H1 (cell line): ENCODE measurements around the gene SRRT. TPM values are rescaled to one million over a fixed set of nuclear protein-coding genes. Genes with fewer than 3 reads are reported as not detected.

Experiments used
- CTCF ChIA-PET: fragments of 300-600 bp; sonication (Branson Sonifier 250); formaldehyde crosslinking; loops from one replicate; lab custom pipeline; 2021; ENCODE audit not compliant: partially characterized antibody; lab: Charles Lee
- POLR2A ChIA-PET: fragments of 300-600 bp; sonication (Branson Sonifier 250); formaldehyde crosslinking; loops from one replicate; lab custom pipeline; 2021; ENCODE audit warnings: inconsistent platforms; ENCODE audit not compliant: partially characterized antibody; lab: Charles Lee
- DNase-seq, 2 experiments: peaks; one replicate each; pipeline versions ENCODE4 v3.0.0 to v3.0.0-alpha.2; 2010 to 2022; ENCODE audit warnings: low spot score in 2 of 2, low read depth in 1 of 2, mixed read lengths in 1 of 2
- FAIRE-seq: peaks from 2 replicates; lab custom pipeline; 2011; peaks lifted over from hg19 to GRCh38; lab: Jason Lieb, UNC
- H2AFZ ChIP-seq: 2 replicates; pipeline ENCODE4 v1.8.1; 2012; ENCODE audit warnings: low read length, inconsistent platforms
- H2AK5ac ChIP-seq: 2 replicates; pipeline ENCODE4 v1.6.1; 2013; ENCODE audit warnings: low read depth, low read length
- H2BK120ac ChIP-seq: replicated peaks from 2 replicates; pipeline ENCODE3; 2013; ENCODE audit warnings: low read depth, low read length, inconsistent platforms
- H2BK12ac ChIP-seq: 2 replicates; pipeline ENCODE4 v1.6.1; 2013; ENCODE audit warnings: low read depth, low read length
- H2BK15ac ChIP-seq: 2 replicates; pipeline ENCODE4 v1.6.1; 2013; ENCODE audit warnings: low read length
- H2BK20ac ChIP-seq: 2 replicates; pipeline ENCODE4 v1.6.1; 2013; ENCODE audit warnings: low read length
- H2BK5ac ChIP-seq: 2 replicates; pipeline ENCODE4 v1.6.1; 2013; ENCODE audit warnings: low read depth, low read length
- H3K14ac ChIP-seq: 2 replicates; pipeline ENCODE4 v1.6.1; 2013; ENCODE audit warnings: inconsistent platforms; ENCODE audit not compliant: insufficient read length
- H3K18ac ChIP-seq: 2 replicates; pipeline ENCODE4 v1.6.1; 2013; ENCODE audit warnings: low read length; ENCODE audit errors: extremely low read depth
- H3K23ac ChIP-seq: 2 replicates; pipeline ENCODE4 v1.6.1; 2013; ENCODE audit warnings: inconsistent platforms; ENCODE audit not compliant: insufficient read length
- H3K23me2 ChIP-seq: 2 replicates; pipeline ENCODE4 v1.6.1; 2013; ENCODE audit warnings: low read depth, low read length
- H3K27ac ChIP-seq: 2 replicates; pipeline ENCODE4 v1.6.1; 2011; ENCODE audit warnings: low read depth, low read length, inconsistent platforms
- H3K27me3 ChIP-seq, 4 experiments: replicated peaks in 1 of 4; 1 replicate in 1 of 4; 2 replicates in 3 of 4; pipeline versions ENCODE4 v1.6.1 to v1.8.1; 2011 to 2013; ENCODE audit warnings: low read length in 3 of 4, mild to moderate bottlenecking in 3 of 4, inconsistent platforms in 2 of 4, mixed read lengths in 2 of 4, moderate library complexity in 1 of 4; ENCODE audit not compliant: control insufficient read depth in 3 of 4, insufficient read depth in 3 of 4; ENCODE audit errors: extremely low read depth in 1 of 4
- H3K36me3 ChIP-seq, 4 experiments: 2 replicates each; pipeline versions ENCODE4 v1.6.1 to v1.8.1; 2011 to 2013; ENCODE audit warnings: mild to moderate bottlenecking in 4 of 4, low read length in 3 of 4, moderate library complexity in 2 of 4, control low read depth in 1 of 4, inconsistent platforms in 1 of 4; ENCODE audit not compliant: insufficient read depth in 4 of 4, control insufficient read depth in 2 of 4
- H3K4ac ChIP-seq: replicated peaks from 2 replicates; pipeline ENCODE3; 2013; ENCODE audit warnings: low read length, low read depth, mixed read lengths, inconsistent platforms; ENCODE audit not compliant: insufficient read length
- H3K4me1 ChIP-seq, 4 experiments: replicated peaks in 1 of 4; 1 replicate in 1 of 4; 2 replicates in 3 of 4; pipeline versions ENCODE4 v1.6.1 to v1.8.1; 2011 to 2013; ENCODE audit warnings: low read length in 3 of 4, inconsistent platforms in 2 of 4, mixed read lengths in 1 of 4; ENCODE audit not compliant: insufficient read depth in 4 of 4, control insufficient read depth in 3 of 4
- H3K4me2 ChIP-seq, 2 experiments: 2 replicates each; pipeline versions ENCODE4 v1.6.1 to v1.8.1; 2011 to 2013; ENCODE audit warnings: low read depth in 2 of 2, low read length in 2 of 2, control low read depth in 1 of 2, inconsistent platforms in 1 of 2, mild to moderate bottlenecking in 1 of 2; ENCODE audit not compliant: insufficient read depth in 1 of 2
- H3K4me3 ChIP-seq, 4 experiments: fragments of 200-600, 300-600 bp in 1 of 4; sonication (generic), shearing (Covaris generic), sonication (Bioruptor Twin) in 1 of 4; 2 replicates each; pipeline versions ENCODE4 v1.5.1 to v1.8.1; 2011 to 2016; ENCODE audit warnings: low read length in 4 of 4, low read depth in 3 of 4, control low read depth in 2 of 4, inconsistent platforms in 2 of 4, mild to moderate bottlenecking in 2 of 4, mixed read lengths in 1 of 4, moderate library complexity in 1 of 4; ENCODE audit not compliant: insufficient read depth in 2 of 4; ENCODE audit errors: extremely low read depth in 1 of 4
- H3K56ac ChIP-seq: replicated peaks from 2 replicates; pipeline ENCODE3; 2013; ENCODE audit warnings: low read depth, mild to moderate bottlenecking, mixed read lengths, low read length, inconsistent platforms; ENCODE audit not compliant: insufficient read length
- H3K79me1 ChIP-seq: 2 replicates; pipeline ENCODE4 v1.6.1; 2013; ENCODE audit warnings: low read depth, low read length, control low read depth
- H3K79me2 ChIP-seq, 2 experiments: 2 replicates each; pipeline versions ENCODE4 v1.6.1 to v1.8.1; 2012 to 2013; ENCODE audit warnings: low read length in 2 of 2, mild to moderate bottlenecking in 2 of 2, inconsistent platforms in 1 of 2; ENCODE audit not compliant: insufficient read depth in 2 of 2, control insufficient read depth in 1 of 2
- H3K9ac ChIP-seq, 4 experiments: replicated peaks in 1 of 4; 1 replicate in 1 of 4; 2 replicates in 3 of 4; pipeline versions ENCODE4 v1.6.1 to v1.8.1; 2011 to 2013; ENCODE audit warnings: low read depth in 3 of 4, low read length in 3 of 4, control low read depth in 2 of 4, mild to moderate bottlenecking in 2 of 4, moderate library complexity in 2 of 4, inconsistent platforms in 1 of 4; ENCODE audit errors: extremely low read depth in 1 of 4
- H3K9me3 ChIP-seq, 2 experiments: 2 replicates each; pipeline versions ENCODE4 v1.6.1 to v1.8.1; 2012 to 2013; ENCODE audit warnings: mild to moderate bottlenecking in 2 of 2, moderate library complexity in 2 of 2, control low read depth in 1 of 2, inconsistent platforms in 1 of 2, low read depth in 1 of 2, low read length in 1 of 2, mixed read lengths in 1 of 2; ENCODE audit not compliant: insufficient read depth in 2 of 2
- H4K20me1 ChIP-seq, 2 experiments: replicated peaks in 1 of 2; 2 replicates each; pipeline versions ENCODE3 to v1.8.1; 2011 to 2013; ENCODE audit warnings: inconsistent platforms in 2 of 2, low read length in 2 of 2, mild to moderate bottlenecking in 1 of 2; ENCODE audit not compliant: insufficient read depth in 2 of 2, control insufficient read depth in 1 of 2
- H4K5ac ChIP-seq: 2 replicates; pipeline ENCODE4 v1.6.1; 2013; ENCODE audit warnings: low read length, low read depth, mixed read lengths, inconsistent platforms; ENCODE audit not compliant: insufficient read length
- H4K8ac ChIP-seq: 2 replicates; pipeline ENCODE4 v1.8.0; 2013; ENCODE audit warnings: mild to moderate bottlenecking, moderate library complexity, low read length, inconsistent platforms; ENCODE audit not compliant: insufficient read depth; ENCODE audit errors: extremely low read depth
- H4K91ac ChIP-seq: replicated peaks from 2 replicates; pipeline ENCODE3; 2013; ENCODE audit warnings: low read length, mixed read lengths, inconsistent platforms; ENCODE audit not compliant: insufficient read length
- BACH1 ChIP-seq: IDR thresholded peaks from 2 replicates; pipeline ENCODE4 v1.6.1; 2012; ENCODE audit warnings: low read length, improper control_type of control experiment
- BRCA1 ChIP-seq: IDR thresholded peaks from 2 replicates; pipeline ENCODE4 v1.6.1; 2012; ENCODE audit warnings: low read depth, low read length, improper control_type of control experiment
- CTCF ChIP-seq, 3 experiments: IDR thresholded peaks; 1 replicate in 2 of 3; 2 replicates in 1 of 3; pipeline versions ENCODE4 v1.5.1 to v1.6.1; 2011; ENCODE audit warnings: low read length in 3 of 3, mild to moderate bottlenecking in 3 of 3, inconsistent platforms in 2 of 3, low read depth in 1 of 3, moderate library complexity in 1 of 3; ENCODE audit not compliant: insufficient read depth in 1 of 3; ENCODE audit errors: control extremely low read depth in 1 of 3
- FOSL1 ChIP-seq: IDR thresholded peaks from 2 replicates; pipeline ENCODE4 v1.6.1; 2011; ENCODE audit warnings: mild to moderate bottlenecking, low read depth, low read length, moderate library complexity; ENCODE audit not compliant: insufficient read depth
- JUN ChIP-seq: IDR thresholded peaks from 2 replicates; pipeline ENCODE4 v1.6.1; 2011; ENCODE audit warnings: low read depth, mild to moderate bottlenecking, improper control_type of control experiment, low read length
- RAD21 ChIP-seq, 2 experiments: IDR thresholded peaks in 1 of 2; conservative IDR thresholded peaks in 1 of 2; 2 replicates each; pipeline ENCODE4 v1.6.1; 2011; ENCODE audit warnings: low read depth in 2 of 2, low read length in 2 of 2, improper control_type of control experiment in 1 of 2, inconsistent platforms in 1 of 2, mild to moderate bottlenecking in 1 of 2, moderate library complexity in 1 of 2
- SAP30 ChIP-seq: fragments of 300-600 bp; sonication (generic); IDR thresholded peaks from 2 replicates; pipeline ENCODE4 v1.7.1; 2012; ENCODE audit warnings: low read length, moderate library complexity, mild to moderate bottlenecking, inconsistent platforms; ENCODE audit not compliant: insufficient read depth, insufficient replicate concordance
- SIRT6 ChIP-seq: IDR thresholded peaks from one replicate; pipeline ENCODE4 v1.7.1; 2012; ENCODE audit warnings: low read length, inconsistent platforms
- WGBS, 2 experiments: shearing (Covaris generic) in 1 of 2; methylation state at CpG; one replicate each; pipeline versions ENCODE4 v1.1.6 to v1.1.7; 2013 to 2015; ENCODE audit warnings: low lambda C conversion rate in 2 of 2, mixed read lengths in 2 of 2, inconsistent platforms in 1 of 2, low coverage in 1 of 2, missing lambda C conversion rate in 1 of 2; ENCODE audit not compliant: insufficient replicate concordance in 2 of 2, insufficient coverage in 1 of 2, insufficient read length in 1 of 2; ENCODE audit errors: extremely low coverage in 1 of 2, missing lambda C conversion rate in 1 of 2; 5-methylcytosine and 5-hydroxymethylcytosine counted together
- polyA plus RNA-seq, 7 experiments: library from polyadenylated mRNA; depleted of rRNA in 3 of 7; stranded (reverse) in 5 of 7; unstranded in 2 of 7; fragments of >200 nt in 5 of 7; fragments of 200-250 nt in 2 of 7; gene quantifications; 1 replicate in 5 of 7; 2 replicates in 1 of 7; 4 replicates in 1 of 7; pipeline versions ENCODE4 v1.2.1 to v1.2.3, GENCODE V29; 2011 to 2013; ENCODE audit warnings: missing spikeins in 2 of 7, mixed read lengths in 2 of 7
- total RNA-seq: library from RNA; stranded (reverse); fragmentation: NEBNext Ultra II Directional; extraction: Animal tissue kit (Norgen Biotek cat#: 25700); gene quantifications from 2 replicates; pipeline ENCODE4 v1.2.1, GENCODE V29; 2021

Gene SRRT
- total and polyA plus RNA-seq, 2 of the 8 experiments (the other 6 are each of a cell fraction or from before 2014, with no cell fraction given) = 66.7 to 237 TPM

GRCh38 chr7:100825751-100826513 is 49.0 kb upstream of the SRRT start:
- no peaks in the 10 kb centered on the region for H3K9me3 ChIP-seq
- no peak overlapping the region for H2BK20ac ChIP-seq
- H3K4me1 ChIP-seq = peaks cover 0 to 13% (median 10%) of the 10 kb centered on the region in 4 experiments; a peak in 6 of 7 replicates
- H4K20me1 ChIP-seq = peaks cover 14 to 25% of the 10 kb centered on the region in 2 experiments
- no peak overlapping the region for H3K27ac ChIP-seq
- peaks cover 15% of the 10 kb centered on the region for H3K23me2 ChIP-seq
- ChIA-PET POLR2A (interaction anchor here (0.6 to 6.5 kb wide), 11 partner anchors 10 to 357 kb away, joined by 3 to 76 read pairs (median 5); partner anchors contain the start of genes POP7, SLC12A9 and SRRT), CTCF (interaction anchor here (0.6 to 5.2 kb wide), 13 partner anchors 10 to 581 kb away, joined by 3 to 48 read pairs (median 3); partner anchors contain the start of genes POP7 and SLC12A9)
- H3K79me2 ChIP-seq = peaks cover 7 to 38% of the 10 kb centered on the region in 2 experiments
- no peak overlapping the region for H4K5ac ChIP-seq
- peaks cover 15 to 28% (median 26%) of the 10 kb centered on the region in 4 experiments; a peak in 7 of 8 replicates for H3K36me3 ChIP-seq
- H3K4me2 ChIP-seq = peak overlapping the region; percentile 90 to 92
- no peak overlapping the region for H4K91ac ChIP-seq
- H3K27me3 ChIP-seq = no peaks in the 10 kb centered on the region
- H2BK15ac ChIP-seq = no peak overlapping the region
- H3K4ac ChIP-seq = no peak overlapping the region
- H4K8ac ChIP-seq = no peak overlapping the region; the same call in 1 of the 2 replicates
- H3K23ac ChIP-seq = no peak overlapping the region
- H2BK12ac ChIP-seq = peak overlapping the region; percentile 44; the same call in 1 of the 2 replicates
- peaks cover 5% of the 10 kb centered on the region; the same call in 1 of the 2 replicates for H3K79me1 ChIP-seq
- no peak overlapping the region for H2BK120ac ChIP-seq
- H3K14ac ChIP-seq = peak overlapping the region; percentile 50
- DNase-seq (peak in 1 of 2 experiments; percentile 52), FAIRE-seq (no peak)
- peak overlapping the region; percentile 69 for H2BK5ac ChIP-seq
- peak overlapping the region; percentile 25 for H3K18ac ChIP-seq
- peak overlapping the region; percentile 88 to 100 (median 92) for H3K4me3 ChIP-seq
- H2AFZ ChIP-seq = no peak overlapping the region
- no peak overlapping the region for H3K56ac ChIP-seq
- 21% methylated on average over 17 of the region's 17 CpGs; no CpG with 5 or more reads in 1 of the 2 experiments for WGBS, 2 experiments
- peak overlapping the region; percentile 85; the same call in 1 of the 2 replicates for H2AK5ac ChIP-seq
- H3K9ac ChIP-seq = peak overlapping the region; percentile 64 to 93 (median 78)
- no peak for TF ChIP-seq JUN
- TF ChIP-seq FOSL1 = no peak
- TF ChIP-seq SAP30 = peak; percentile 6
- peak; percentile 12; the same call in 1 of the 2 replicates for TF ChIP-seq BRCA1
- peak; percentile 27 to 43 (median 36); a peak in 3 of 4 replicates for TF ChIP-seq CTCF (IDR thresholded peaks at IDR 0.05; ENCODE audit: control extremely low read depth in 1 of 3, insufficient read depth in 1 of 3, low read depth in 1 of 3, low read length in 3 of 3)
- no peak for TF ChIP-seq SIRT6
- TF ChIP-seq RAD21 (IDR thresholded peaks at IDR 0.05 in 1 of 2, conservative IDR thresholded peaks at IDR 0.05 in 1 of 2; ENCODE audit: low read depth in 2 of 2, low read length in 2 of 2) = peak; percentile 37 to 52
- no peak for TF ChIP-seq BACH1
